ENCODE results near the gene CASS4. TPM values are rescaled to one million over a fixed set of nuclear protein-coding genes. Genes with fewer than 3 reads are reported as not detected.
A peak's percentile ranks its signal among the peaks of the same experiment; 100 is the strongest.
"Not testable (repeated sequence)": the region's sequence is repeated elsewhere in the genome, so short reads cannot be mapped to it uniquely, and the experiment has no call there.

The CASS4 gene, protein sequence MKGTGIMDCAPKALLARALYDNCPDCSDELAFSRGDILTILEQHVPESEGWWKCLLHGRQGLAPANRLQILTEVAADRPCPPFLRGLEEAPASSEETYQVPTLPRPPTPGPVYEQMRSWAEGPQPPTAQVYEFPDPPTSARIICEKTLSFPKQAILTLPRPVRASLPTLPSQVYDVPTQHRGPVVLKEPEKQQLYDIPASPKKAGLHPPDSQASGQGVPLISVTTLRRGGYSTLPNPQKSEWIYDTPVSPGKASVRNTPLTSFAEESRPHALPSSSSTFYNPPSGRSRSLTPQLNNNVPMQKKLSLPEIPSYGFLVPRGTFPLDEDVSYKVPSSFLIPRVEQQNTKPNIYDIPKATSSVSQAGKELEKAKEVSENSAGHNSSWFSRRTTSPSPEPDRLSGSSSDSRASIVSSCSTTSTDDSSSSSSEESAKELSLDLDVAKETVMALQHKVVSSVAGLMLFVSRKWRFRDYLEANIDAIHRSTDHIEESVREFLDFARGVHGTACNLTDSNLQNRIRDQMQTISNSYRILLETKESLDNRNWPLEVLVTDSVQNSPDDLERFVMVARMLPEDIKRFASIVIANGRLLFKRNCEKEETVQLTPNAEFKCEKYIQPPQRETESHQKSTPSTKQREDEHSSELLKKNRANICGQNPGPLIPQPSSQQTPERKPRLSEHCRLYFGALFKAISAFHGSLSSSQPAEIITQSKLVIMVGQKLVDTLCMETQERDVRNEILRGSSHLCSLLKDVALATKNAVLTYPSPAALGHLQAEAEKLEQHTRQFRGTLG
- total RNA-seq: 0.28 TPM

GRCh38 chr20:56411759-56412472 is at the start of gene CASS4:
CASS4 (plus strand) TSS chr20:56412260; CDS start chr20:56412459, 199 bp downstream.
- peak; percentile 28 for ATAC-seq

DNA sequence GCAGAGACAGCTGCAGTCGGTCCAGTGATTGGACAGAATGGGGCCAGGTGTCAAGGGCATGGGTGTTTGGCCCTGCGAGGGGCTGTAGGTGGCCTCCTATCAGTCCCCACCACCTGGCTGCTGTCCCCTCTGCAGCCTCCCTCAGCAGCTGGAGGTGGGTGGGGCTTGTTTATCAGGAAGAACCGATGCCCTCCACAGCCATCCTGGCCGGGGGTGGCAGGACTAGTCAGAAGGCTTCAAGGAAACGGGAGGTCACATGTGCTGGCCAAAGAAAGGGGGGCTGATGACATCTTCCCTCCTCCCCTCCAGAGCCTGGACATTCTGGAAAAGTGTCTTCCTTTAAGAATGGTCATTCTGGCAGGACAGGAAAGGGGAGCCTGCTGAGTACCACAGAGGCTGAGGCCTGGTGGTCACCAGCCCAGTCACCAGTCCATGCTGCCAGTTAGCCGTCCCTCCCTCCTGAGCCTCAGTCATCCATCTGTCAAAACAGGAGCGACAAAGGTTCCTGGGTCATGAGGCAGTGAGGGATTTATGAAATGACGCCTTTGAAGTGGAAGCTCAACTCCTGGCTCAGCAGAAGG is 49.1 kb upstream of the CASS4 start:
- ATAC-seq: no peak

GRCh38 chr20:56363491-56363890 is 48.6 kb upstream of the CASS4 start:
- ATAC-seq: no peak

DNA sequence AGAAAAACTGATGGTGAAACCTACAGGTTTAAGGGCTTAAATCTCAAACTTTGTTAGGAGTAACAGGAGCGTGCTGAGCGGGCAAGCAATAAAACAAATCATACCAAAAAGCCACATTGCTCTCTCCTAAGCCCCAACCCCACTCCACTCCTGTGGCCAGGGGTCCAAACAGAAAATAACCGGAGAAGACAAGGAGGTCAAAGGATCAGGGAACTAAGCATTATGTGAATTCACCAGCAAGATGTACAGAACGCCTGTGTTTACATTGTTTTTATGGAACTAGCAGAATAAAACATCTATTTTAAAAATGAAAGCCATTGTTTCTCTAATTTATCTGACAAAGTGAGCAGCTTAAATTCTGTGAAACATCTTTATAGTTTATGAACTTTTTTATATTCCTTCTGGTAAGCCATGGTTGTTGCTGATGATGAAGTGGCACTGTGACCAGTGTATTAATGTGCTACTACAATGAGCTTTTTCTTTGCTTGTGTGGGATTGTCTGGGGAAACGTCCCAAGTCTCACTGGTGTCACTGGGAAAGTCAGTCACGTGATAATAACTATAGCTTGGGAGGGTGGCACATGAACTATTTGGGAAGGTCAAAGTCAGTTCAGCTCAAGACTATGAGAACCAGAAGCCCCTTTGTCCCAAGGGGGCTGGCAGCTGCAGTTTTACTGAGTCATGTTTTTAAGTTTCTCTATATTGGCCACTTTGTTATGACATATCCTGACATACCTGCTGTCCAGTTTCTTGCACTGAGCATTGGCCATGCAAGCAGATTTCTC is 43.5 kb upstream of the CASS4 start:
- ATAC-seq: no peak

- ATAC-seq: no peak
Observed at GRCh38 chr20:56369179-56369578, 42.9 kb upstream of the CASS4 start.

DNA sequence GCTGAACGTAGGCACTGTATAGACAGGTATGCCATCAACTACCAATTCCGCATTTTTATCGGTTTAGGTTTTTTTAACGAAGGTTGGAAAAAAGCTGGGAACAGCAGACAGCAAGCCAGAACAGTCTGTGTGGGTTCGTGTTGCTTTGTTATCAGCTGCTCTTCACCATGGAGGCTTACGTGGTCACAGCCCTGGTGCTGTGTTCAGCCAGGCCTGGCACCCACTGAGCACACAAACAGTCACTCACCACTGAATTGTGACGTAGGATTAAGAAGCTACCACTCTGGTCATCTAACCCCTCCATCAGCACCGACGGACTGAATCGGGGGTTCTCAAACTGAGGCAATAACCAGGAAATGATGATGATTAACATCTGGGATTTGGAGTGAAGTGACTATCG is 40.1 kb upstream of the CASS4 start:
- no peak for ATAC-seq

GRCh38 chr20:56372850-56373249 is 39.2 kb upstream of the CASS4 start:
- no peak for ATAC-seq

DNA sequence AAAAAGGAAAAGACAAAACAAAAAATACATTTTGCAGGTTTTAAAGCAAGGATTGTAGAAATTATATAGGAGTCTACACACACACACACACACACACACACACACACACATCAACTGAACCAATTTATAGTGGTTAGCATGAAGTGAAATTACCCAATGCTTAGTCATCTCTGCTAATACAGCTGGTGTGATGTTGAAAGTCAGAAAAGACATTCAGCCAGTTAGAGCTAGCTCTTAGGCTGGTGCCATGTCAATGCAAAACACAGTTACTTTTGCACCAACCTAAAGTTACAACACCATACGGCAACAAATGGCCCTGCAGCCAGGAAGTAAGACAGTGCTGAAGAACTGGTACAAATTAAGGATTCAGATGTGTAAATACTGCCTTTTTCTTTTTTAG is 38.1 kb upstream of the CASS4 start:
- ATAC-seq: peak; percentile 94

- no peak for ATAC-seq
Observed at GRCh38 chr20:56376331-56376730, 35.7 kb upstream of the CASS4 start.

DNA sequence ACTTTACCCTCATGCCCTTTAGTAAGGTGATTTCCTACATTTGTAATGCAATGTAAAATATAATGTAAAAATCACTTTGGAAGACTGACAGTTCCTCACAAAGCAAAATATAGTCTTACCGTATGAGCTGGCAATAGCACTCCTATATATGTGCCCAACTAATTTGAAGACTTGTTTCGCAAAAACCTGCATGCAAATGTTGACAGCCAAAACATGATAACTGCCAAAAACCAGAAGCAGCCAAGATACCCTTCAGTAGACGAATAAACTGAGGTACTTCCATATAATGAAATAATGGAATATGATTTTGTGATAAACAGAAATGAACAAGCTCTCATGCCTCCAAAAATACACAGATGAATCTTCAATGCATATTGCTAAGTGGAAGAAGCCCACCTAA is 33.7 kb upstream of the CASS4 start:
- ATAC-seq: no peak

- no peak for ATAC-seq
Observed at GRCh38 chr20:56380375-56380774, 31.7 kb upstream of the CASS4 start.

- ATAC-seq: no peak
Observed at GRCh38 chr20:56381501-56381900, 30.6 kb upstream of the CASS4 start.

DNA sequence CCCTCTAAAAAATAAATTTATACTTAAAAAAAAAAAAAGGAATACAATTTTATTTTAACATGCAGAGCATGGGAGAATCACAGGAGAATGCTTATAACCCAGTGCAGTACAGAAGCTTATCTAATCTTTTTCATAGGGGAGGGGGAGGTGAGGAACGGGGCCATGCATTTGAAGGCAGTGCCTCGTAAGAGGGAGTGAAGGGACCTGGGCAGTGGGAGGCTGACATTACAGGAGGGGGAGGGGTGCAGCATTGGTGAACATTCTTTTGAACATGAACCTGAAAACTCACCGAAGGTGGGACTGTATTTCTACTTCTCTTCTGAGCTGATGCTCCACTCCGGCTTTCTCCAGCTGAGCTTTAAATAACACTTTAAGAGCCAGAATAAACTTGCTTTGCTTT is 29.4 kb upstream of the CASS4 start:
- no peak for ATAC-seq

- ATAC-seq: no peak
Observed at GRCh38 chr20:56383334-56383733, 28.7 kb upstream of the CASS4 start.

DNA sequence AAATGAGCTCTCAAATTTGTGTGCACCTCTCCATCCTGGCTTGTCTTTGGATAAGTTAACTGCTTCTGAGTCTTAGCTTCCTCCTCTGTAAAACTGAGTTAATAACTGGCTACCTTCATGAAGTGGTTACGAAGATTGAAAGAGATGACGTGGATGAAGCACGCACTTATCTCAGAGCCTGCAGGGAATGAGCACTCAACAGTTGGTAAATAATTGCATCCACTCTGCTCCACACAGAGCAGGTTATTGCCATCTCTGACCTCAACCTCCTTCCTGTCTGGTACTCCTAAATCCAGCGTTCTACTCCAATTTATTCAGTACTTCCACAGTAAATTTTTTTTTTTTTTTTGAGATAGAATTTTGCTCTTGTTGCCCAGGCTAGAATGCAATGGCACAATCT is 26.9 kb upstream of the CASS4 start:
- ATAC-seq: no peak

DNA sequence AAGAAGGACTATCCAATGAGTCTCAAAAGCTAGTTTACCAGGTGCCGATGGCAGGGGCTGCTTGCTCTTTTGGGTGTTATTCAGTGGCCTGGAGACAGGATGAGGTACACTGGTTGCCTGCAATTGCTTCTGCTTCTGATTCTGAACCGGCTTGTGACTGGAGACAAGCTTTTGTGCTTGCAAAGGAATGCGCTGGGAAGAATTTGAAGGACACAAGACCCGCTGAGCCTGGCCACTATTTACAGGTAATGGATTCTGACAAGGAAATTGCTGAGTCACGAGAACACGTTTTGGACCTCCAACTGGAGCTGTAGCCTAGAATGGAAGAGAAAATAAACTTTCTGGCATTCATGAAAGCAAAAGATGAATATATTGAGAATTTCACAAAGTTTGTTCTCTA is 25.8 kb upstream of the CASS4 start:
- ATAC-seq: no peak

GRCh38 chr20:56388882-56389281 is 23.2 kb upstream of the CASS4 start:
- no peak for ATAC-seq

DNA sequence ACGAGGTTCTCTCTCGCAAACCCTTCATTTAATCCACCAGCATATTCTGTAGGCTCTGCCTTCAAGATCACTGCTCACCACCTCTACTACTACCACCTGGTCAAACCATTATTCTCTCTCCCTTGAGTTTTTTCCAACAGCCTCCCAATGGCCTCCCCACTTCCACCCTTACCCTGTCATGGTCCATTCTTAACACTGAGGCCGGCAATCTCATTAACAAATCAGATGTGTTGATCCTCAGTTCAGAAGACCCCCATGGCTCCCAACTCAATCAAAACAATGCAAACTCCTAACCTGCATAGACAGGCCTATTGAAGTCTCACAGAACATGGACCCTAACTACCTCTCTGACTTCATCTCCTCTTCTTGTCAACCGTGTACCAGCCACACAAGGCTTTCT is 22.3 kb upstream of the CASS4 start:
- no peak for ATAC-seq

GRCh38 chr20:56390396-56390795 is 21.7 kb upstream of the CASS4 start:
- ATAC-seq: not testable (repeated sequence)

DNA sequence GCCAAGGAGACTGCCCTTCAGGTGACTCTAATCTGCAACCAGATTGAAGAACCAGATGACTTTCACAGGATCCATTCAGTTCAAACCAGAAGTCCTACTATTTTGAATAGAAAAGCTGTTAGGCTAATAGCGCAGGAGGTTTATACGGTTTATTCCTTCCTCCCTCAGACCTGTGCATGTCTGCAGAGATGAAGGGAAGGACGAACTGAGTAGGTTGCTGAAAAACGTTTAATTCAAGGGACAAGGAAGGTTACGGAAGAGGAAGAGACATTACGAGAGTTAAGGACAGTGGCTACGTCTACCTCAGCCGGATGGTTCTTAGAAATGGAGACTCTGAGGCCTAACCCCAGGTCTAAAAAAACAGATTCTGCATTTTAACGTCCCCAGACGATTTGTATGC is 21.0 kb upstream of the CASS4 start:
- no peak for ATAC-seq

GRCh38 chr20:56391596-56392131 is 20.4 kb upstream of the CASS4 start:
- peak; percentile 44 for ATAC-seq

Measured in esophagus mucosa (tissue), 1 donor.